HCT116 (cell line): ENCODE measurements around the gene RBMS1. TPM values are rescaled to one million over a fixed set of nuclear protein-coding genes. Genes with fewer than 3 reads are reported as not detected.

ENCODE experiments used
- ATAC-seq: fragments of 200-7000 bp; cut with Tn5 transposase; 2 replicates; pipeline ENCODE4 v1.9.1; 2020; ENCODE audit warnings: mild to moderate bottlenecking, moderate library complexity
- BruUV-seq: library from RNA; stranded (reverse); fragments of 400-500 nt; replicated peaks from 2 replicates; lab custom pipeline; 2021; lab: Mats Ljungman, UMichigan
- CTCF ChIA-PET: fragments of 300-600 bp; sonication (Branson Sonifier 250); formaldehyde crosslinking; loops from one replicate; lab custom pipeline; 2021; ENCODE audit warnings: antibody characterized with exemption; lab: Charles Lee
- POLR2A ChIA-PET: fragments of 300-600, 350-600 bp; sonication (Branson Sonifier 250); formaldehyde crosslinking; loops from one replicate; lab custom pipeline; 2021; ENCODE audit warnings: antibody characterized with exemption; lab: Charles Lee
- RAD21 ChIA-PET, 2 experiments: fragments of 300-600 bp; sonication (Branson Sonifier 250); formaldehyde crosslinking; loops; one replicate each; lab custom pipeline; 2023; ENCODE audit warnings: low total read pairs in 2 of 2; ENCODE audit not compliant: uncharacterized antibody in 2 of 2, unreplicated experiment in 2 of 2, low non-redundant PET in 1 of 2; lab: Charles Lee
- DNase-seq: peaks from one replicate; pipeline ENCODE4 v3.0.0-alpha.2; 2010; ENCODE audit warnings: low read depth, low spot score
- H2AFZ ChIP-seq: fragments of 200-600 bp; shearing (Covaris generic), sonication (generic); 2 replicates; pipeline ENCODE4 v1.6.1; 2017; ENCODE audit warnings: low read depth, mixed run types, mixed read lengths, antibody characterized with exemption, low read length; ENCODE audit not compliant: poor library complexity, severe bottlenecking
- H3K27ac ChIP-seq: 2 replicates; pipeline ENCODE4 v1.5.1; 2012; ENCODE audit warnings: low read depth, low read length
- H3K27me3 ChIP-seq: fragments of 200-600 bp; sonication (generic); 2 replicates; pipeline ENCODE4 v1.6.1; 2016; ENCODE audit warnings: mixed run types, low read length, mixed read lengths; ENCODE audit not compliant: insufficient read depth
- H3K36me3 ChIP-seq, 2 experiments: fragments of 200-500 bp in 1 of 2; fragments of 200-600 bp in 1 of 2; sonication (Bioruptor generic) in 1 of 2; sonication (generic) in 1 of 2; 2 replicates each; pipeline versions ENCODE4 v1.5.1 to v1.6.1; 2014 to 2016; ENCODE audit warnings: low read length in 2 of 2, inconsistent platforms in 1 of 2, mixed read lengths in 1 of 2, mixed run types in 1 of 2; ENCODE audit not compliant: insufficient read depth in 2 of 2, control insufficient read depth in 1 of 2
- H3K4me1 ChIP-seq, 2 experiments: fragments of 200-600 bp in 1 of 2; sonication (generic) in 1 of 2; 2 replicates each; pipeline versions ENCODE4 v1.5.1 to v1.6.1; 2012 to 2017; ENCODE audit warnings: low read length in 2 of 2, inconsistent platforms in 1 of 2, mild to moderate bottlenecking in 1 of 2, mixed read lengths in 1 of 2, mixed run types in 1 of 2, moderate library complexity in 1 of 2; ENCODE audit not compliant: insufficient read depth in 2 of 2, control insufficient read depth in 1 of 2
- H3K4me2 ChIP-seq: fragments of 200-600 bp; sonication (generic); 2 replicates; pipeline ENCODE4 v1.6.1; 2017; ENCODE audit warnings: mixed run types, low read length, mixed read lengths
- H3K4me3 ChIP-seq, 2 experiments: fragments of 200-600 bp in 1 of 2; sonication (generic) in 1 of 2; replicated peaks in 1 of 2; 2 replicates each; pipeline ENCODE4 v1.5.1; 2011 to 2016; ENCODE audit warnings: low read length in 2 of 2, control low read depth in 1 of 2, low read depth in 1 of 2, mild to moderate bottlenecking in 1 of 2, mixed read lengths in 1 of 2, mixed run types in 1 of 2
- H3K79me2 ChIP-seq: fragments of 200-600 bp; sonication (generic); 2 replicates; pipeline ENCODE4 v1.6.1; 2017; ENCODE audit warnings: mild to moderate bottlenecking, mixed run types, low read length, moderate library complexity, mixed read lengths; ENCODE audit not compliant: insufficient read depth
- H3K9ac ChIP-seq: fragments of 200-600 bp; sonication (generic); 2 replicates; pipeline ENCODE4 v1.6.1; 2016; ENCODE audit warnings: low read length, mixed read lengths
- H3K9me2 ChIP-seq: fragments of 200-600 bp; sonication (generic), shearing (Covaris generic); 2 replicates; pipeline ENCODE4 v1.6.1; 2017; ENCODE audit warnings: mixed run types, mild to moderate bottlenecking, moderate library complexity; ENCODE audit not compliant: insufficient read depth
- H3K9me3 ChIP-seq, 2 experiments: fragments of 200-500 bp in 1 of 2; fragments of 200-600 bp in 1 of 2; sonication (Bioruptor generic) in 1 of 2; sonication (generic) in 1 of 2; 2 replicates each; pipeline ENCODE4 v1.6.1; 2014 to 2017; ENCODE audit warnings: low read length in 2 of 2, mixed read lengths in 2 of 2, inconsistent platforms in 1 of 2, low read depth in 1 of 2, mild to moderate bottlenecking in 1 of 2, mixed run types in 1 of 2, moderate library complexity in 1 of 2; ENCODE audit not compliant: control insufficient read depth in 1 of 2, insufficient read depth in 1 of 2
- H4K20me1 ChIP-seq: fragments of 200-600 bp; sonication (generic), shearing (Covaris generic); 2 replicates; pipeline ENCODE4 v1.6.1; 2017; ENCODE audit warnings: mixed run types, mild to moderate bottlenecking, moderate library complexity; ENCODE audit not compliant: insufficient read depth
- CBX3 ChIP-seq: IDR thresholded peaks from 2 replicates; pipeline ENCODE4 v1.6.1; 2012; ENCODE audit warnings: low read depth
- ELF1 ChIP-seq: IDR thresholded peaks from 2 replicates; pipeline ENCODE4 v1.6.1; 2012; ENCODE audit warnings: low read depth, borderline replicate concordance
- EZH2phosphoT487 ChIP-seq: fragments of 200-600 bp; IDR thresholded peaks from 2 replicates; pipeline ENCODE4 v1.6.1; 2018; ENCODE audit warnings: antibody characterized with exemption, borderline replicate concordance
- FOSL1 ChIP-seq: IDR thresholded peaks from 2 replicates; pipeline ENCODE4 v1.6.1; 2012; ENCODE audit warnings: low read depth
- JUND ChIP-seq: IDR thresholded peaks from 2 replicates; pipeline ENCODE4 v1.6.1; 2012
- MAX ChIP-seq: IDR thresholded peaks from 2 replicates; pipeline ENCODE4 v1.6.1; 2012
- POLR2A ChIP-seq: IDR thresholded peaks from 2 replicates; pipeline ENCODE4 v1.7.0; 2011; ENCODE audit warnings: borderline replicate concordance; ENCODE audit not compliant: insufficient read depth, insufficient read length; ENCODE audit errors: extremely low read depth
- POLR2AphosphoS5 ChIP-seq: IDR thresholded peaks from 2 replicates; pipeline ENCODE4 v1.6.1; 2011; ENCODE audit warnings: mild to moderate bottlenecking, low read depth, low read length, moderate library complexity
- SP1 ChIP-seq: IDR thresholded peaks from 2 replicates; pipeline ENCODE4 v1.6.1; 2012; ENCODE audit warnings: low read depth
- ZFX ChIP-seq: fragments of 450-650 bp; IDR thresholded peaks from 2 replicates; pipeline ENCODE4 v1.6.1; 2017
- ZNF274 ChIP-seq: fragments of 200-500 bp; sonication (Bioruptor generic); IDR thresholded peaks from 2 replicates; pipeline ENCODE4 v1.6.1; 2014; ENCODE audit warnings: mild to moderate bottlenecking, low read depth, low read length, inconsistent platforms
- intact Hi-C: fragments of 100-400 bp; cut with micrococcal nuclease; formaldehyde crosslinking; loops from 2 replicates; pipeline ENCODE4 v1.10.0; 2022
- total RNA-seq: library from RNA; stranded (reverse); gene quantifications from one replicate; pipeline ENCODE4 v1.2.1, GENCODE V29; 2021; ENCODE audit not compliant: unreplicated experiment
- TF ChIP-seq, protein P1 (sequence below): IDR thresholded peaks from 2 replicates; pipeline ENCODE4 v1.6.1; 2012; ENCODE audit warnings: low read depth

The RBMS1 gene
- total RNA-seq, 1 experiment from 2014 or later: 17.6 TPM

DNA sequence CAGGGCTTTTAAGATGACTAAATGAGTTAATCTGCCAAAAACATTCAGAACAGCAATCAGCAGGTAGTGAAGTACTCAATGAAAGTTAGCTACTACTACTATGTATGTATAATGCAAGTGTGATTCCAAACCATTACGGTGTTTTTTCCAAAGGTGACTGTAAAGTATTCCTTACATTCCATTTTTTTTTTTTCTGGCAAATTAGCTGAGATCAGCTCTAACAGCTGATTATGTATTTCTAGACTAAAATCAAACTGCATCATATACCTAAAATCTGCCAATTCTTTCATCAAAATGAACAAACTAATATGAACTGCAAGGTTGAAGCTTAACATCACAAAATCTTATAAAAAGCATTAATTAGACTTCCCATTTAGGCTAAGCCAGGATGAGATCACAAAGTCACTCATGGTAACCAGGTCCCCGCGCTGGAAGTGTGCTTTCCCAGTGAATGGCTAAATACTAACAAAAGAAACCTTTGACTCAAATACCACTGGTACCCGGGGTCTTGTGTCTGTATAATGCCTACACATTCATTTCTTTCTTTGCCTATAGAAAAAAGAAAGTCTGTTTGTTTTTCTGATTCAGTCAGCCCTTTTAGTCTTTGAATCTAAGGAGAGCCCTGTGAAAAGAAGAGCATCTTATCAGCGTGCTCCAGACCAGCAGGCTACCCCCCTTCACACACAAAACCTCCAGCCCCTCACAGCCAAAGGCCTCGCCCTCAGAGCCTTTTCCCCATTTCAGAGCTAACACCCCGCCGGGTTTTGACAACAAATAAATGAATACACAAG is 88.3 kb downstream of the RBMS1 start:
- no peak overlapping the region for H3K4me2 ChIP-seq
- H3K9ac ChIP-seq: no peak overlapping the region
- no peak for TF ChIP-seq ZFX
- no peaks in the 10 kb centered on the region for H3K9me2 ChIP-seq
- RAD21 ChIA-PET: no interaction called here
- ATAC-seq (no peak), DNase-seq (no peak)
- no peaks in the 10 kb centered on the region for H3K36me3 ChIP-seq
- no peaks in the 10 kb centered on the region for H3K9me3 ChIP-seq
- no TSS peak for BruUV-seq
- H3K79me2 ChIP-seq: peaks cover 41% of the 10 kb centered on the region; the same call in 1 of the 2 replicates
- intact Hi-C loops: no loop called here
- no peak overlapping the region for H3K27ac ChIP-seq
- CTCF ChIA-PET: interaction anchor here (2.8 kb wide), 1 partner anchor 24 kb away, joined by 6 read pairs; no protein-coding TSS in a partner anchor
- H3K27me3 ChIP-seq: no peaks in the 10 kb centered on the region
- H2AFZ ChIP-seq: no peak overlapping the region
- no peak overlapping the region for H3K4me3 ChIP-seq
- POLR2A ChIA-PET: no interaction called here
- H4K20me1 ChIP-seq: no peaks in the 10 kb centered on the region
- H3K4me1 ChIP-seq: peaks cover 13 to 40% of the 10 kb centered on the region in 2 experiments

DNA sequence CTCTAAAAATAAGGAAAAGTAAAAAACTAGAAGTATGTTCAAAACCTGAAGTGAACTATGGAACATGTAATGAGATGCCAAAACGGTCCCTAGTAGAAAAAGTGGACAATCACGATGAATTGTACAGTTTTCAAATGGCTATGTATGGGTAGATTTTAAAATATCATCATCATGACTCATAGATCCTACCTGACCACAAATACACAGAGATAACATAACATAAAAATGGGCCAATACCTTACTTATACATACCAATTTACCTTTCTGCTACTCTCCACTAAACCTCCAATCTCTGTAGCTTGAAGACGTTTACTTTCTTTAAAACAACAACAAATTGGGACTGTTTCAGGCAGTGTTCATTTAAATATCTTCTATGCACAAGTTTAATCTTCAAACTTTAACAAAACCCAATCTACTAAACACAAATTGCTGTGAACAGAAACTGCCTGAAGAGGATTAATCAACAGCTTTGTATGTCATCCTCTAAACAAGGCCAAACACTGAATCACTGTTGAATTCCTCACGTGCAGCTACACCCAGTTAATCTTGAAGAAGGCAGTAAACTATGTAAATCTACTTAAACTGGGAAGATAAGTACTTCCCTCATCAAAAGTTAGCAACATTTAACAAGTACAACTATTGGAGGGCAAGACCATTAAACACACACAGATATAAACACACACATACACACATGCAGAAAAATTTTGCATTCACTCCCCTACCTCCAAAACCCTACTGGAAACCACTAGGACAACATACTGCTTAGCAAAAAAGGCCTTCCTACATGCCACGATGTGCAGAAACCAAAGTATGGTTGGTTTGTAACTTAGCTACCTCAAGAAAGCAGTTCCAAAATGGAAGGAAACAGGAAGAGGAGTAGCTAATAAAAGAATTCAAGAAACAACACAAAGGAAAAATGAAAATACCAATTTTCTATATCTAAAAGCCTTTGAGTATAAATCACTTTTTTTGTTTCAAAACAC is 90.3 kb downstream of the RBMS1 start:
- Histone ChIP-seq H3K9me2 (no peaks in the 10 kb centered on the region), H3K27ac (peak overlapping the region; percentile 8; the same call in 1 of the 2 replicates), H3K9me3 (no peaks in the 10 kb centered on the region), H2AFZ (no peak overlapping the region), H3K9ac (peak overlapping the region; percentile 22), H3K27me3 (no peaks in the 10 kb centered on the region), H3K36me3 (no peaks in the 10 kb centered on the region), H4K20me1 (no peaks in the 10 kb centered on the region), H3K4me1 (peaks cover 13 to 35% of the 10 kb centered on the region in 2 experiments), H3K4me2 (peak overlapping the region; percentile 50), H3K4me3 (peak overlapping the region in 1 of 2 experiments; percentile 18; a peak in 1 of 4 replicates), H3K79me2 (peaks cover 41% of the 10 kb centered on the region; the same call in 1 of the 2 replicates)
- POLR2A ChIA-PET: no interaction called here
- CTCF ChIA-PET: interaction anchor here (1.5 kb wide), 1 partner anchor 26 kb away, joined by 6 read pairs; no protein-coding TSS in a partner anchor
- BruUV-seq: no TSS peak
- intact Hi-C loops: no loop called here
- ATAC-seq: peak; percentile 37
- RAD21 ChIA-PET: no interaction called here
- peak; percentile 19 for DNase-seq
- TF ChIP-seq JUND: peak; percentile 43; the same call in 1 of the 2 replicates
- peak; percentile 40; the same call in 1 of the 2 replicates for TF ChIP-seq FOSL1
- TF ChIP-seq CBX3: no peak
- no peak for TF ChIP-seq POLR2A
- TF ChIP-seq, protein P1, sequence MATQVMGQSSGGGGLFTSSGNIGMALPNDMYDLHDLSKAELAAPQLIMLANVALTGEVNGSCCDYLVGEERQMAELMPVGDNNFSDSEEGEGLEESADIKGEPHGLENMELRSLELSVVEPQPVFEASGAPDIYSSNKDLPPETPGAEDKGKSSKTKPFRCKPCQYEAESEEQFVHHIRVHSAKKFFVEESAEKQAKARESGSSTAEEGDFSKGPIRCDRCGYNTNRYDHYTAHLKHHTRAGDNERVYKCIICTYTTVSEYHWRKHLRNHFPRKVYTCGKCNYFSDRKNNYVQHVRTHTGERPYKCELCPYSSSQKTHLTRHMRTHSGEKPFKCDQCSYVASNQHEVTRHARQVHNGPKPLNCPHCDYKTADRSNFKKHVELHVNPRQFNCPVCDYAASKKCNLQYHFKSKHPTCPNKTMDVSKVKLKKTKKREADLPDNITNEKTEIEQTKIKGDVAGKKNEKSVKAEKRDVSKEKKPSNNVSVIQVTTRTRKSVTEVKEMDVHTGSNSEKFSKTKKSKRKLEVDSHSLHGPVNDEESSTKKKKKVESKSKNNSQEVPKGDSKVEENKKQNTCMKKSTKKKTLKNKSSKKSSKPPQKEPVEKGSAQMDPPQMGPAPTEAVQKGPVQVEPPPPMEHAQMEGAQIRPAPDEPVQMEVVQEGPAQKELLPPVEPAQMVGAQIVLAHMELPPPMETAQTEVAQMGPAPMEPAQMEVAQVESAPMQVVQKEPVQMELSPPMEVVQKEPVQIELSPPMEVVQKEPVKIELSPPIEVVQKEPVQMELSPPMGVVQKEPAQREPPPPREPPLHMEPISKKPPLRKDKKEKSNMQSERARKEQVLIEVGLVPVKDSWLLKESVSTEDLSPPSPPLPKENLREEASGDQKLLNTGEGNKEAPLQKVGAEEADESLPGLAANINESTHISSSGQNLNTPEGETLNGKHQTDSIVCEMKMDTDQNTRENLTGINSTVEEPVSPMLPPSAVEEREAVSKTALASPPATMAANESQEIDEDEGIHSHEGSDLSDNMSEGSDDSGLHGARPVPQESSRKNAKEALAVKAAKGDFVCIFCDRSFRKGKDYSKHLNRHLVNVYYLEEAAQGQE: no peak
- 0 out of 2 replicates have a peak, but pooled peaks have one; percentile 9 for TF ChIP-seq SP1
- TF ChIP-seq POLR2AphosphoS5: no peak
- TF ChIP-seq EZH2phosphoT487: no peak
- no peak for TF ChIP-seq ZNF274
- no peak for TF ChIP-seq ELF1
- no peak; the same call in 1 of the 2 replicates for TF ChIP-seq MAX
